Measurements from ENCODE around the gene CCDC157.

Gene CCDC157

DNA sequence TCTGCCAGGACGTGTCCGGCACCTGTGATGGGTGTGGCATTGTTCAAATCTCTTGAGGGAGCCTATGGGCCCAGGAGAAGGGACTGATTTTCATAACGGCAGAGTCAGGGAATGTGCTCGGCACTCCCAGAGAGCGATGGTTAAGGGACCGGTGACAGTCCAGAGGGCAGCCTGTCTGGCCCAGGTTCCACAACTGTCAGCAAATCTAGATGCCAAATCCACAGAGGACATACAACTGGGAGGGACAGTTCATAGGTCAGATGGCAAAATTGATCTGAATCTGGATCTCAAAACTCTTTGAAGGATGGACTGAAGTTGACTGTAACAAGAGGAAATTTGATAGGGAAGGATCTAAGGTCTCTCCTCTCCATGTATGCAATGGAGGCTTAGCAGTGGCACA is 47.5 kb downstream of the CCDC157 start:
- no peak overlapping the region for H3K4me3 ChIP-seq (ENCODE audit: low read length)
- TF ChIP-seq, protein P1, sequence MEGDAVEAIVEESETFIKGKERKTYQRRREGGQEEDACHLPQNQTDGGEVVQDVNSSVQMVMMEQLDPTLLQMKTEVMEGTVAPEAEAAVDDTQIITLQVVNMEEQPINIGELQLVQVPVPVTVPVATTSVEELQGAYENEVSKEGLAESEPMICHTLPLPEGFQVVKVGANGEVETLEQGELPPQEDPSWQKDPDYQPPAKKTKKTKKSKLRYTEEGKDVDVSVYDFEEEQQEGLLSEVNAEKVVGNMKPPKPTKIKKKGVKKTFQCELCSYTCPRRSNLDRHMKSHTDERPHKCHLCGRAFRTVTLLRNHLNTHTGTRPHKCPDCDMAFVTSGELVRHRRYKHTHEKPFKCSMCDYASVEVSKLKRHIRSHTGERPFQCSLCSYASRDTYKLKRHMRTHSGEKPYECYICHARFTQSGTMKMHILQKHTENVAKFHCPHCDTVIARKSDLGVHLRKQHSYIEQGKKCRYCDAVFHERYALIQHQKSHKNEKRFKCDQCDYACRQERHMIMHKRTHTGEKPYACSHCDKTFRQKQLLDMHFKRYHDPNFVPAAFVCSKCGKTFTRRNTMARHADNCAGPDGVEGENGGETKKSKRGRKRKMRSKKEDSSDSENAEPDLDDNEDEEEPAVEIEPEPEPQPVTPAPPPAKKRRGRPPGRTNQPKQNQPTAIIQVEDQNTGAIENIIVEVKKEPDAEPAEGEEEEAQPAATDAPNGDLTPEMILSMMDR (conservative IDR thresholded peaks at IDR 0.05; ENCODE audit: low read depth, low read length), result no peak
- DNase-seq (ENCODE audit: low read depth), result no peak

DNA sequence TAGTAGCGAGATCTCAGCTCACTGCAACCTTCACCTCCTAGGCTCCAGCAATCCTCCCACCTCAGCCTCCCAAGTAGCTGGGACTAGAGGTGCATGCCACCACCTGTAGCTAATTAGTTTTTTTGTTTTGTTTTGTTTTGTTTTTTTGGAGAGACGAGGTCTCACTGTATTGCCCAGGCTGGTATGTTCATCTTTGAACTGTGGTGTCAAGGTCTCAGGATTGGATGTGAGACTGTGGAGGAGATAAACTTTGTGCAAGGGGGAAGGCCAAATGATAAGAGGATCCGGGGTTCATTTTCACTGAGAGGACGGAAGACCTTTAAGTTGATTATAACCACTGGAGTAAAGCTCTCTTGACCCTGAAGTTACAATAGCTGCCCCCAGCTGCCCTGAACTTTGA is 48.9 kb downstream of the CCDC157 start:
- no peak overlapping the region for H3K4me3 ChIP-seq (ENCODE audit: low read length)
- TF ChIP-seq, protein P1 (conservative IDR thresholded peaks at IDR 0.05; ENCODE audit: low read depth, low read length), result no peak
- DNase-seq (ENCODE audit: low read depth), result no peak

DNA sequence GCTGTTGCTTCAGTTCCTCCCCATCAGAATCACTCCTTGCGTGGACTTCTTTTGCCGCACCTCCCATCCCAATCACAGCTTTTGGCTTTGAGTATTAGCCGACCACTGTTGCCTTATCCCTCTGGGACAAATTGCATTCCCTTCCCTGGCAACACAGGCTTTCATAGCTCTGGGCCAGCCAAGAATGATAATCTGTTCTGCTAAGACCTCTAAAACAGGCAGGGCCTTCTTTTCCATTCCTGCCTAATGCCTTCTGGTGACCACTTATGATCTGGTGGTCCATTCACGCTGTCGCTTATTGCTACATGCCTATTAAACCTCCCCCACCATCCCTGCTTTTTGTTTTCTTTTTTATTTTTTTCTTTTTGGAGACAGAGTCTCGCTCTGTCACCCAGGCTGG is 49.6 kb downstream of the CCDC157 start:
- H3K4me3 ChIP-seq (ENCODE audit: low read length), result no peak overlapping the region
- peak; percentile 61 for DNase-seq (ENCODE audit: low read depth)
- TF ChIP-seq, protein P1 (conservative IDR thresholded peaks at IDR 0.05; ENCODE audit: low read depth, low read length), result no peak

DNA sequence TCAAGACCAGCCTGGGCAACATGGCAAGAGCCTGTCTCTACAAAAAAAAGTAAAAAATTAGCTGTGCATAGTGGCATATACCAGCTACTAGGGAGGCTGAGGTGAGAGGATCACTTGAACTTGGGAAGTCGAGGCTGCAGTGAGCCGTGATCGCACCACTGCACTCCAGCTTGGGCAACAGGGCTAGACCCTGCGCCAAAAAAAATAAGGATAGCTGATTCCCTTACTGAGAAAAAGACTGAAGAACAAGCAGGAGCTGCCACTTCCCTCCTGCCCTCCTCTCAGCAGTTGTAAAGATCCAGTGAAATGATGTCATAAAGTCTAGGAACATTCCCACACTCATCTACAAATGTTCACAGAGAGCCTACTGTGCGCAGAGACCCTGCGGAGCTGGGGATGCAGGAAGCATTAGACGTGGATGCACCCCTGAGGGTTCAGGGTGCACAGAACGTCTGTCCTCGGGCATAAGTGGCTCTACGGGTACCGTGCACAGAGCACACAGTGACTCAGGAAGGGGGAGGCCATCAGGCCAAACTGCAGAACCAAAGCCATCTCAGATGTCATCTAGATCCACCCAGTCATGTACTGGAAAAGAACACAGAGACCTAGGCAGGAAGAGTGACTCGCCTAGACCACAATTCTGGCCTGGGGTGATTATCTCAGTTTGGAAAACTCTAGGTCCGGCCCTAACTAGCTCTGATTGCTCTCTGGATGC is 51.7 kb downstream of the CCDC157 start:
- H3K4me3 ChIP-seq (ENCODE audit: low read length), result no peak overlapping the region
- TF ChIP-seq, protein P1 (conservative IDR thresholded peaks at IDR 0.05; ENCODE audit: low read depth, low read length), result no peak
- DNase-seq (ENCODE audit: low read depth), result no peak

DNA sequence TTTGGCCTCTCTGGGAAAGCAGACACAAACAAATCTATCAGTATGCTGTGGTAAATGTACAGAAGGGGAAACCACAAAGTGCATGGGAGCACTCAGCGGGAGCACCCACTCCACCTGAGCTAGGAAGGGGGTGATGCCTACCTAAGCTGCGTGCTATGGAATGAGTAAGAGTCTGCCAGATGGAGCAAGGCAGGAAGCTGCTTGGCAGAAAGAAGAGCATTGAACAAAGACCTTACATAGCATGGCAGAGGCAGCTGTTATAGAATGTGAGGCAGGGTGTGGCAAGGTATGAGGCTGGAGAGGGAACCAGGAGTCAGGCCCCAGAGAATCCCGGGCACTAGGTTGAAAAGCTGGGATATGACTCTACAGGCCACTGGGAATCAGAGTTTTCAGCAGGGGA is 55.0 kb downstream of the CCDC157 start:
- no peak overlapping the region for H3K4me3 ChIP-seq (ENCODE audit: low read length)
- DNase-seq (ENCODE audit: low read depth), result no peak
- TF ChIP-seq, protein P1 (conservative IDR thresholded peaks at IDR 0.05; ENCODE audit: low read depth, low read length), result no peak

DNA sequence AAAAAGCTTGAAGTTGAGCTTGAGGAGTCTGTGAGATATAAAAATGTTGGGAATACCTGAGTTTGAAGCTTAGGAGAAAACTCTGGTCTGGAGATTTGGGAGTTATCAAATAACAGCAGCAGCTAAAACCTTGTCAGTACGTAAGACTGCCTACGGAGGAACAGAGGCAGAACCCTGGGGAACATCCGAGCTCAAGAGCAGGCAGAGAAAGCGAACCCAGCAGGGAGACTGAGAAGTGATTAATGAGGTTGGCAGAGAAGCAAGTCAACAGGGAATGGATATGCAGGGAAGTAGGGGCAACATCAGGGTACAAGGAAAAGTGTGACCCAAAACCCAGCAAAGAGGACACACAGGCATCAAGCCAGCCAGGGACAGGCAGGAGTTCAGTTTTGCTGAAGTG is 56.2 kb downstream of the CCDC157 start:
- no peak overlapping the region for H3K4me3 ChIP-seq (ENCODE audit: low read length)
- no peak for DNase-seq (ENCODE audit: low read depth)
- TF ChIP-seq, protein P1 (conservative IDR thresholded peaks at IDR 0.05; ENCODE audit: low read depth, low read length), result no peak

DNA sequence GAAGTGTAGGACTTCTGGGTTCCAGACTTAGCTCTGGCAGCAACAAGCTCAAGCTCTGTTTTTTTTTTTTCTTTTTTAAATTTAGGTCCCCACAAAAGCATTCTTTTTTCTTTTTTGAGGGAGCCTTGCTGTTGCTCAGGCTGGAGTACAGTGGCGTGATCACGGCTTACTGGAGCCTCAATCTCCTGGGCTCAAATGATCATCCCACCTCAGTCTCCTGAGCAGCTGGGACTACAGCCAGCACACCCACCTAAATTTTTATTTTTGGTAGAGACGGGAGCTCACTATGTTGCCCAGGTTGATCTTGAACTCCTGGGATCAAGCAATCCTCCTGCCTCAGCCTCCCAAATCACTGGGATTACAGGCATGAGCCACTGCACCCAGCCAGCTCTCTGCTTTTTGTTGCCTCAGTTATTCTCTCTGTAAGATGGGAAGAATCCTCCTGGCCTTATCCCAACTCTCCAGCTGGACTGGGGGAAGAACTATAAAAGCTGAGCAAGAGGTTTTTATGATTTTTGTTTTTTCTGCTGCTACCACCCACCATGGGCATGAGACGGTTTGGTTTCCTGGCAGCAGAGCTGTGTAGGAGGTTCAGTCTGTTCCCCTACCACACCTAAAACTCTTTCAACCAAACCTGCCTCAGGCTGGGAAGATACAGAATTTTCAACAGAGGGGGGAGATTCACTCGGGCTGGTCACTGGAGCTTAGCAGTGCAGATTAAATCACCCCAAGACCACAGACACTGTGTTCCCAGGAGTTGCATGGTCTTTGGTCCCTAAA is 57.1 kb downstream of the CCDC157 start:
- DNase-seq (ENCODE audit: low read depth), result no peak
- TF ChIP-seq, protein P1 (conservative IDR thresholded peaks at IDR 0.05; ENCODE audit: low read depth, low read length), result no peak
- H3K4me3 ChIP-seq (ENCODE audit: low read length), result no peak overlapping the region
